ENCODE results near the gene UPK1A. TPM values are rescaled to one million over a fixed set of nuclear protein-coding genes. Genes with fewer than 3 reads are reported as not detected.

The UPK1A gene
- not detected for total RNA-seq

GRCh38 chr19:35666251-35666913 is at the start of gene UPK1A:
Gene UPK1A (plus strand): TSS chr19:35666517. CDS start chr19:35666813, 296 bp downstream.
- Histone ChIP-seq H3K9me3 (no peaks in the 10 kb centered on the region), H3K27me3 (no peaks in the 10 kb centered on the region), H3K27ac (replicated peaks in 1 of 4) (no peak within 1 kb of the TSS), H3K36me3 (peaks cover 10 to 49% (median 35%) of the 10 kb centered on the region in 4 donors), H3K4me1 (no peaks in the 10 kb centered on the region), H3K4me3 (no peak within 1 kb of the TSS)
- TF ChIP-seq POLR2A (IDR thresholded peaks at IDR 0.05; ENCODE audit: low read depth) (no peak), POLR2AphosphoS5 (IDR thresholded peaks at IDR 0.05) (no peak), EP300 (IDR thresholded peaks at IDR 0.05) (no peak)
- TF ChIP-seq, protein P1, sequence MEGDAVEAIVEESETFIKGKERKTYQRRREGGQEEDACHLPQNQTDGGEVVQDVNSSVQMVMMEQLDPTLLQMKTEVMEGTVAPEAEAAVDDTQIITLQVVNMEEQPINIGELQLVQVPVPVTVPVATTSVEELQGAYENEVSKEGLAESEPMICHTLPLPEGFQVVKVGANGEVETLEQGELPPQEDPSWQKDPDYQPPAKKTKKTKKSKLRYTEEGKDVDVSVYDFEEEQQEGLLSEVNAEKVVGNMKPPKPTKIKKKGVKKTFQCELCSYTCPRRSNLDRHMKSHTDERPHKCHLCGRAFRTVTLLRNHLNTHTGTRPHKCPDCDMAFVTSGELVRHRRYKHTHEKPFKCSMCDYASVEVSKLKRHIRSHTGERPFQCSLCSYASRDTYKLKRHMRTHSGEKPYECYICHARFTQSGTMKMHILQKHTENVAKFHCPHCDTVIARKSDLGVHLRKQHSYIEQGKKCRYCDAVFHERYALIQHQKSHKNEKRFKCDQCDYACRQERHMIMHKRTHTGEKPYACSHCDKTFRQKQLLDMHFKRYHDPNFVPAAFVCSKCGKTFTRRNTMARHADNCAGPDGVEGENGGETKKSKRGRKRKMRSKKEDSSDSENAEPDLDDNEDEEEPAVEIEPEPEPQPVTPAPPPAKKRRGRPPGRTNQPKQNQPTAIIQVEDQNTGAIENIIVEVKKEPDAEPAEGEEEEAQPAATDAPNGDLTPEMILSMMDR (IDR thresholded peaks at IDR 0.05) = no peak
- no peak for DNase-seq (ENCODE audit: extremely low spot score)
- intact Hi-C loops (cut with DNase I) = no loop called here
- 80% methylated on average over 13 of the region's 16 CpGs for WGBS

GRCh38 chr19:35618857-35619256 is 47.5 kb upstream of the UPK1A start:
- TF ChIP-seq EP300 (IDR thresholded peaks at IDR 0.05) (no peak), POLR2A (IDR thresholded peaks at IDR 0.05; ENCODE audit: low read depth) (no peak), POLR2AphosphoS5 (IDR thresholded peaks at IDR 0.05) (no peak)
- TF ChIP-seq, protein P1 (IDR thresholded peaks at IDR 0.05) = no peak
- intact Hi-C loops (cut with DNase I) = no loop called here
- no peaks in the 10 kb centered on the region for H3K4me1 ChIP-seq
- no peak overlapping the region for H3K27ac ChIP-seq (replicated peaks in 1 of 4)
- no peaks in the 10 kb centered on the region for H3K9me3 ChIP-seq
- H3K4me3 ChIP-seq = no peak overlapping the region
- DNase-seq (ENCODE audit: extremely low spot score) = no peak
- peaks cover 0 to 67% (median 37%) of the 10 kb centered on the region in 4 donors for H3K36me3 ChIP-seq
- H3K27me3 ChIP-seq = no peaks in the 10 kb centered on the region
- 73% methylated on average over 7 of the region's 7 CpGs for WGBS

DNA sequence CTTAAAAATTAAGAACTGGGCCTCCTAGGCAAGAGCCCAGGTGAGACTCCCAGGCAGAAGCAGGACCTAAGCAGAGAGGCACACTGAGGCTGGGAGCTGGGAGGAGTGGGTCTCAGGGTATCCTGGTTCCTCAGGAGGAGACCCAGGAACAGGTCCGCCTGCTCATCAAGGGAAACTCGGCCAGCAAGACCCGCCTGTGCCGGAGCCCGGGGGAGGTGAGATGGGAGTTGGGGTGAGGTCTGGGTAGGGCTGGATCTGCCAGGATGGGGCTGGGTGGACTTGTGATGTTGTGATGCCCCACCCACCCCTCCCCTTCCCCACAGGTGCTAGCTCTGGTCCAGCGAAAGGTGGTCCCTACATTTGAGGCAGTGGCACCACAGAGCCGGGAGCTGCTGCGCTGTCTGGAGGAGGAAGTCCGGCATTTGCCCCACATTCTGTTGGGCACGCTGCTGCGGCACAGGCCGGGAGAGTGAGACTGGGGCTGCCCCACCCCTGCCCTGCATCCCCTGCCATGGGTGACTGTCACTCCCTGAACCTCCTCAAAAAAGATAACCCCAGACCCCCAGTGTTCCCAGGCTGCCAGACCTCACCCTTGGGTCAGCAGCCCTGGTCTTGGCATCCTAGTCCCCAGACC is 46.9 kb upstream of the UPK1A start:
- Histone ChIP-seq H3K27ac (replicated peaks in 1 of 4) (no peak overlapping the region), H3K36me3 (peaks cover 0 to 67% (median 37%) of the 10 kb centered on the region in 4 donors), H3K9me3 (no peaks in the 10 kb centered on the region), H3K27me3 (no peaks in the 10 kb centered on the region), H3K4me1 (no peaks in the 10 kb centered on the region), H3K4me3 (no peak overlapping the region)
- DNase-seq (ENCODE audit: extremely low spot score) = no peak
- no peak for TF ChIP-seq POLR2AphosphoS5 (IDR thresholded peaks at IDR 0.05)
- TF ChIP-seq POLR2A (IDR thresholded peaks at IDR 0.05; ENCODE audit: low read depth) = no peak
- TF ChIP-seq EP300 (IDR thresholded peaks at IDR 0.05) = no peak
- TF ChIP-seq, protein P1 (IDR thresholded peaks at IDR 0.05) = no peak
- intact Hi-C loops (cut with DNase I) = no loop called here
- 96% methylated on average over 6 of the region's 12 CpGs for WGBS

DNA sequence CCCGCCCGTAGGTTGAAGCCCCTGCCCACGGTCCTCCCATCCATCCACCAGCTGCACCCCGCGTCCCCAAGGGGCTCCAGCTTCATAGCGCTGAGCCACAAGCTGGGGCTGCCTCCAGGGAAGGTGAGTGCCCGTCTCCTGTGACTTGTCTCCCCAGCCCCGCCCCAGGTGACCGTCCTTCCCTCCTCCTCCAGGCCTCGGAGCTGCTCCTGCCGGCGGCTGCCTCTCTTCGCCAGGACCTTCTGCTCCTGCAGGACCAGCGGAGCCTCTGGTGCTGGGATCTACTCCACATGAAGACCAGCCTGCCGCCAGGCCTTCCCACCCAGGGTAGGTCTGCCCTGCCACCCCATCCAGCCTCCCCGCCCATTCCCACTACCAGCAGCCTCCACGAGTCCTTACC is 46.3 kb upstream of the UPK1A start:
- intact Hi-C loops (cut with DNase I) = no loop called here
- DNase-seq (ENCODE audit: extremely low spot score) = no peak
- Histone ChIP-seq H3K4me1 (no peaks in the 10 kb centered on the region), H3K4me3 (no peak overlapping the region), H3K9me3 (no peaks in the 10 kb centered on the region), H3K27me3 (no peaks in the 10 kb centered on the region), H3K36me3 (peaks cover 0 to 65% (median 35%) of the 10 kb centered on the region in 4 donors), H3K27ac (replicated peaks in 1 of 4) (no peak overlapping the region)
- 90% methylated on average over 17 of the region's 17 CpGs for WGBS
- TF ChIP-seq, protein P1 (IDR thresholded peaks at IDR 0.05) = no peak
- no peak for TF ChIP-seq POLR2A (IDR thresholded peaks at IDR 0.05; ENCODE audit: low read depth)
- no peak for TF ChIP-seq POLR2AphosphoS5 (IDR thresholded peaks at IDR 0.05)

Data from esophagus muscularis mucosa (tissue), 4 donors.